Left lobe of liver (tissue), 2 donors: ENCODE results near the gene MYO1D. TPM values are rescaled to one million over a fixed set of nuclear protein-coding genes. Genes with fewer than 3 reads are reported as not detected.
A peak's percentile ranks its signal among the peaks of the same experiment; 100 is the strongest.

ENCODE experiments used
- ATAC-seq: fragments of 200-7000 bp; cut with Tn5 transposase; one replicate; pipeline ENCODE4 v1.9.1; 2020; ENCODE audit warnings: mild to moderate bottlenecking, moderate library complexity
- DNase-seq: peaks from one replicate; pipeline ENCODE4 v3.0.0-alpha.2; 2020; ENCODE audit warnings: low spot score
- total RNA-seq: library from RNA; stranded (reverse); gene quantifications from one replicate; pipeline ENCODE4 v1.2.1, GENCODE V29; 2021
- donor health status: DM: no; HTN: no; CAD: no; lungs with moderate emphysema.
- donor health status: DM: no; HTN: yes; CAD: no.

MYO1D gene
- total RNA-seq, 1 donor from 2014 or later: 18.4 TPM

GRCh38 chr17:32596628-32597027 lies 280.3 kb downstream of the MYO1D start:
- DNase-seq: no peak

DNA sequence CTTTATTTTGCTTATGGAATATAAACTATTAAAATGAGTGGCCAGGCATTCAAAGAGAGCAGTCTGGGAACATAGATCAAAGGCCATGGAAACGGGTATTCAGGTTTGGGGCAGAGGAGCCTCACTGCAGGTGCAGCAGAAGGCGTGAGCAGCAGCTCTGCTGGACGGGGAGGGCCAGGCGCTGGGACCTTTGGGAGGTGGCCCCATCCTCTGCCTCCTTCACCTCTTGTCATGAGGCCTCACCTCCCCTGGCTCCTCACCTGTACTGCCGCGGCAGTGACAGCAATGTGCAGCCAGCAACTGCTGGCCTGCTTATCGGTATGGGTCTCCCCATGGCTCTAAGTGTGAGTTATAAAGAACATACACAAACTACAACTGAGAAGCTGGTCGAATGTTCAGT lies 280.7 kb downstream of the MYO1D start:
- DNase-seq: no peak
- no peak for ATAC-seq

More at GRCh38 chr17:32596628-32597027, 280.3 kb downstream of the MYO1D start:
- no peak for ATAC-seq

GRCh38 chr17:32593003-32593402 lies 283.9 kb downstream of the MYO1D start:
- DNase-seq (no peak), ATAC-seq (no peak)

DNA sequence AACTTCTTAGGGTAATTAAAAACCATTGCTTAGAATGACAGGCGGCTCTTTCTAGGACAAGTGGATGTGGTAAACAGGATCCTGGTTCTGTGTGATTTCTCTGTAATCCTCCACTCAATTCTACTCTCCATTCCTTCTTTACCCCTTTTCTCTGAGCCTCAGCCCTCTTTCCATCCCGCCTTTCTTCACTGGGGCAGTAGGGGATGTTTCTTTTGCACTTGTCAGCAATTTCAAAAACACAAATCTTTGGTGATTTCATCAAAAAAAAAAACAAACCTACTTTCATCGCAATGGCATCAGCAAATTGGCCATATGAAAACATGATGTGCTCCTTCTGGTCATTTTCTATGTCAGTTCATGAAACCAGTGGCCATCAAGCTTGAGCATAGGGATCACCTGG lies 285.5 kb downstream of the MYO1D start:
- ATAC-seq (no peak), DNase-seq (no peak)

DNA sequence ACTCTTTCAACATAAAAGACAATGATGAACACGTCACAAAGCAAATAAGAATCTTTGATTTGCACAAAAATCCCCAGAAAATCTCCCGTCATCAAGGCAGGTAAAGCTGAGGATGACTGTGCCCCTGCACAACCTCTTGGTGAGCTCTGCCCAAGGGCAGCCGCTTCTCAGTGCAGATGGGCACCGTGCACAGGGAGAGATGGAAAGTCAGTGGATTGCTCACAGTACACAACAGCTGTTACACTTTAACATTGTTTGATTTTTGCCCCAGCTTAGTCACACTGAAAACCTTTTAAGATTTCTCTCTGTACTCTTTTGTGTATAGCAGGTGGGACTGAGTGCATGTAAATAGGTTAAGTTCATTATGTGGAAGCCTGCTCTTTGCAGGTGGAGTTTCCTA lies 285.9 kb downstream of the MYO1D start:
- no peak for ATAC-seq

GRCh38 chr17:32588982-32589381 lies 287.9 kb downstream of the MYO1D start:
- ATAC-seq (peak; percentile 42), DNase-seq (no peak)

More for the DNA sequence above, 285.9 kb downstream of the MYO1D start:
- no peak for DNase-seq

GRCh38 chr17:32588135-32588534 lies 288.8 kb downstream of the MYO1D start:
- DNase-seq (no peak), ATAC-seq (peak; percentile 71)

DNA sequence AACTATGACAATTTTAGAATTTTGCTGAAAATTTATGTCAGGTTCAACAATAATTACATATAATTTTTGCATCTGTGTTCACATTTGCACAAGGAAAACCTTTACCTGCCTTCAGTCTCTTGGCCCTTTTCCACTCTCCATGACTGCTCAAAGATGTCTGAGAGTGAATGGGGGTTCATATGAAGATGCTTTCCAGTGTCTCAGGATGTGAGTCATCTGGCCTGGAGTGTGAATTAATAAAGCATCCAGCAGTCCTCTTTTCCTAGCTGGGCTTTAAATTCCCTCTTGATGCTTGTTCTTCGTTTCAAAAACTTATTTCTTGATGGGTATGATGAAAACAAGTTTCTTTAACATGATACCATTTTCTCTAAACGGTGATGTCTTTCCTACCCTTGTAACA lies 290.3 kb downstream of the MYO1D start:
- DNase-seq: no peak
- no peak for ATAC-seq

- no peak for DNase-seq
- ATAC-seq: no peak
Observed at GRCh38 chr17:32584792-32585191, 292.1 kb downstream of the MYO1D start.

DNA sequence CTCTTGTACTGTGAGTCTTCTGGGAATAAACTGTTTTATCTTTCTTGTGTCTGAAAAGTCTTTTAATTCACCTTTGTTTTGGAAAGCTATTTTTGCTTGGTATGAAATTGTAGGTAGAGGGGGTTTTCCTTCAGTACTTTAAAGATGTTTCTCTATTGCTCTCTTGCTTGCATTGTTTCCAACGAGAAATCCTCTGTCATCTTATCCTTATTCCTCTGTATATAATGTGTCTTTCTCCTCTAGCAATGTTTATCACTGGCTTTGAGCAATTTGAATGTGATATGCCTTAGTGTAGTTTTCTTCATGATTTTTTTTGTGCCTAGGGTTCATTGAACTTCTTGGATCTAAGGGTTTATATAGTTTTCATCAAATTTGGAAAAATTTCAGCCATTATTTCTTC lies 293.9 kb downstream of the MYO1D start:
- ATAC-seq (no peak), DNase-seq (no peak)

DNA sequence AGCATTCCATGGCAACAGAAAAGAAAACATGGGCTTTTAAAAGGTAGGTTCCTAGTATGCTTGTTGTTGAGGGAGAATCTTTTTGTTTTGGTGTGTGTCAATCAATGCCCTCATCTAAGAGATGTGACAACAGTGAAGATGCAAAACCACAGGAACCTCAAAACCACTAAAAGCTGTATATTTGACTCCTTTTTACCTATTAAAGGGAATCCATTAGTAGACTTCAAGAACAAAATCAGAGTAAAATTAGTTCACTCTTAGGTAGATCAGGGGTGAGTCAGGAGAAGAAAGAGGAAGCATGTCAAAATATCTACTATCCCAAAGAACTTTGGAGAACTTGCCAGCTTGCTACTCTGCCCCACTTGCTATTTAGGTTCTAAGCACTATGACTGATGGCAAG lies 301.1 kb downstream of the MYO1D start:
- ATAC-seq: no peak
- DNase-seq: no peak

DNA sequence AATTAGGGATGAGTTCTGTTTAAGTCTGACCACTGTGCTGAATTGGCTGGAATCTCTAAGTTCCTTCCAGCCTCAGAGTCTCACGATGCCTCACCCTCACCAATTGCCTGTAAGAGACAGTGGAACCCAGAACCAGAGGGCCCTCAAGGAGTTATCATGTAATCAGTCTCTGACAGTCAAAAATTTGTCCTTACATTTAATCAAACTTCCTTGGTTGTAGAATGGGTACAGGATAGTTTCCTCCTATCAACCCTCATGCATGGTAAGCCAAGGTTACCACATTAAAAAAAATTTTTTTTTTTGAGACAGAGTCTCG lies 306.9 kb downstream of the MYO1D start:
- ATAC-seq: no peak

GRCh38 chr17:32569171-32570080 lies 307.5 kb downstream of the MYO1D start:
- DNase-seq (no peak), ATAC-seq (no peak)

More for the DNA sequence above, 306.9 kb downstream of the MYO1D start:
- no peak for DNase-seq

DNA sequence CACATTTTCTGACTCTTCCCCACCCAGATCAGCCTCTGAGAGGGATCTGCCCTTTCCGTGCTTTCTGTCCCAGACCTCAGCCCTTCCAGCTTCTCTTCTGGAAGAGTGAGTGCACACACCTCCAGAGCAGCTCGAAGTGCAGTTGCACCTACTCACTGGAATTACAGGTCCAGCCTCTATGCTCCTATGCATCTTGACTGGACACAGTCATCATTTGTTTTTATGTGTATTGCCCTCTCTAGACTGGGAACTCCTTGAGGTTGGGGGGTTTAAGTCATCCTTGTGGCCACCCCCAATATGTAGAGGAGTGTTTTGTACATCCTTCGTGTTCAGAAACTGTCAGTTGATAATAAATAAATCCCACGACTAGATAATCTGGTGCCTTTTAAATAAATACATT lies 308.2 kb downstream of the MYO1D start:
- ATAC-seq (no peak), DNase-seq (no peak)

DNA sequence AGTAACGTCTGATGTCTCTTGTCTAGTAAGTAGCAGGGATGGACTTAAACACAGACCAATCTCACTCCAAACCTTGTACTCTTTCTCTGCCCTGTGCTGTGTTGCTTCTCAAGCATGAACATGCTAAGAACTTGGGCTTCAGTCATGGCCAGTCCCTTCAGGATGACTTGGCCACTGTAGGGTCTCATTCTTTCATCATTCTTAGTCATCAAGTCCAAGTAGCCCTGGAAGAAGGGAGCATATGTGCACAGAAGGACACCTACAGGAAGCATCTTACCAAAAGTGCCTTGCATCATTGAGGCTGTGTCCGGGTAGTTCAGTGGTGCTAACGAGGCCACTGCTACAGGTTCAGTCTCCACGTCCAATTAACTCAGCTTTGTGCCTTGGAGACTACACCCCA lies 309.4 kb downstream of the MYO1D start:
- ATAC-seq: no peak
- DNase-seq: no peak

DNA sequence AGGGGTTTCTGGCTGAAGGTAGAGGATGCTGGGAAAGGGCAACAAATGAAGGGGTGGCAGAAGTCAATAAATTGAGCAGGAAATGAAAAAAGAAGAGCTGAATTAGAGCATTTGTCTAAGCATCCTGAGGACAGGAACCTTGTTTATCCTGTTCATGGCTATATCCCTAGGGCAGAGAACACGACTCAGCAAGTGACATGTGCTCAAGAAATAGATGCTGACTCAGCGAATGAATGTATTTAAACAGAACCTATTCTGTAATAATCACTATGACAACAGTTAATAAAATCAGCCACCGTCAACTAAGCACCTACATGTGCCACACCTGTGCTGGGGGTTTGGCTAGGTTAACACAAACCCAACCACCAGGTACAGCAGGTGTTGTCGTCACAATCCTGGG lies 309.8 kb downstream of the MYO1D start:
- no peak for ATAC-seq
- DNase-seq: no peak

DNA sequence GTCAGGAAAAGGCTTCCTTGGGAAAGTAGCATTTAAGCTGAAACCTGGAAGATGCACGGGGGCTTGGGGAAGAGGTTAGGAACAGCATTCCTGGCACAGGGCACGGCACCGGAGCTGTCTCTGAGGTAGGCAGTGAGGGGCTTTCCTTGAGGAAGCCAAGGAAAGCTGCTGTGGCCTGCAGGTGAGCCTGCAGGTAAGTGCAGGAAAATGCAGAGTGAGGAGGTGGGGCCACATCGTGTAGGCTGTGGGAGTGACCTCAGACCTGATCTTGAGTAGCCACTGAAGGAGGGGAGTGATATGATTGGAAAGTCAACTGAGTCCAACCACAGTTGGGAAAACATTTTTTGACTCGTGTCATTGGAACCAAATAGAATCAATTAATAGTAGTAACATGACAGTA lies 310.6 kb downstream of the MYO1D start:
- no peak for ATAC-seq
- DNase-seq: no peak

DNA sequence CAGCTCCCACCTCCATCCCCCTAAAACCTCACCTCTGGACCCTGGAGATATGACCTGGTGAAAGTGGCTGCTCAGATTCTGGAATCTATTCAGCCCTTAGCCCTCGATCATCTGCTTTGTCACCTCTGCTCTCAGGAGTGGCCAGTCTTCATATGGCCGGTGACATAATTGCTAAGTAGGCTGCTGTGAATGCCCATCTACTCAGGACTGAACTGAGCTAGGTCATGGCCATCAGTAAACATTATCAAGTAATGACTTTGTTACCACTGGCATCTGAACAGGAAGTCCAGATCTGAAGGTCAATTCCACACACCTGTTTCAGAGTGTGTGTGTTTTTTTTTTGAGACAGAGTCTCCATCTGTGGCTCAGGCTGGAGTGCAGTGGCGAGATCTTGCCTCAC lies 311.5 kb downstream of the MYO1D start:
- ATAC-seq: no peak
- DNase-seq: no peak

DNA sequence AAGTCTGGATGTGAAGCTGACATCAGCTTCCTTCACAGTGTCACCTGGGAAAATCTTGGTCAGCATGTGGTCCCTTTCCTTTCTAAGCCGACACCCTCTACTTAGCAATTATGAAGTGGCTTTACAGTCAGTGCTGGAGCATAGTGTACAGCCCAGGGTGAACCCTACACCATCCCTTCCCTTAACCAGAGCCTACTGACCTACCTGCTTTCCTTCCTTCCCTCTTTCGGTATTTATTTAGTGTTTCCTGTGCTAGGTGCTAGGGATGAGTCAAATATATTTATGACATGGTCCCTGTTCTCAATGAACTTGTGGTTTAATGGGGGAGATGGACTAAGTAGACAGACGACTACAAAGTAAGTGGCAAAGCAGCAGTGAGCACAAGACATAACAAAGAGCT lies 312.6 kb downstream of the MYO1D start:
- ATAC-seq: no peak
- no peak for DNase-seq

- DNase-seq (no peak), ATAC-seq (no peak)
Observed at GRCh38 chr17:32563583-32563982, 313.3 kb downstream of the MYO1D start.

DNA sequence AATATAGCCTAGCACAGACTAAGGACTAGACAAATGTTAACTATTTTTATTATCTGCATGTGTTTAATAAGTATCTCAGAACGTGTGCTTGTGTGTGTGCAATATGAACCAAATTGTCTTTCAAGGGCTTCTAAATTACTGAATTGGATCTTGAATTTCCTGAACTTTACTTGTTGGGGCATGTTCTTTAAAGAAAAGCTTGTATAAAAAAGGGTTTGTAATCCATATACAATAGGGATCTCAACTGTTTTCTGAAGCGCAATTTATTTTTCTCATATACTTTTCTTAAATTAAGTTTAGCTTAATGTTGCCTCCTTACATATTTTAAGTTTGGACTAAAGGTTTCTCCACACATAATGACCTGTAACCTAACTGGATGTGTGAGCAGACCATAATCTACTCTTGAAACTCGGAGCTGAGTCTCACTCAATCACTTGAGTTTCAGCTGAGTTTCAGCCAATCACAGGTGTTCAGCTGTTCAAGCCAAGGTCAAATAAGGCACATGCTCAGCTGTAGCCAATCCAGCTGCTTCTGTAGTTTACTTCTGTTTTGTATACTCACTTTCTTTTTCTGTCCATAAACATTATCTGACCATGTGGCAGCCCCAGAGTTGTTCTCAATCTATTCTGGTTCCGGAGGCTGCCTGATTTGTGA lies 317.8 kb downstream of the MYO1D start:
- DNase-seq (no peak), ATAC-seq (no peak)

DNA sequence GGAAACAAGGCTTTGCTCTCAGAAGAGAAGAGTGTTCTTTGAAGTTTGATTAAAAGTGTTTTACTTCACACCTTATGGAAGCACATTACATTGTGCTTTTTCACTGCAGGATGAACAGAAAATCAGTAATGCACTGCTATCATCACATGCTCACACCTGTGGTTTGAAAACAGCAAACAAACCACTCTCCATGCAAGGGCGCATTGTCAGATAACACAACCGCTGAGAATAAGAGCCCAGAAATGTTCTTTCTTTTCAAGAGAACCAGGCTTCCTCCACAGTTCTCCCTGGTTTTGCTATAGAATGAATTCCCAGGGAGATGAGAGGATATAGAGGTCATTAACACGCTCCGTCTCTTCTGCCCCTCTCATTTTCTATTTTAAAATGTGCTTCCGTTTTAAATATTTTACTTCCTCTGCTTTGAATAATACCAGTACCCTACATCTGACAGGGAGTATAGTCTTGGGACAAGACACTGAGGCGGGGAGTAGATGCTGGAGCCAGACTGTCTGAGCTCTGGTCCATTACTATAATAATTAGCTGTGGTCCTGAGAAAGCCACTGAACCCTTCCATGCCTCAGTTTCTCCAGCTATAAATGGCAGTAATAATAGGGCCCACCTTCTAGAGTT lies 318.5 kb downstream of the MYO1D start:
- no peak for DNase-seq
- no peak for ATAC-seq
